Measurements from ENCODE around the gene GBP3.

GBP3 gene

GRCh38 chr1:89041119-89041641 lies 18.5 kb upstream of the GBP3 start:
- TF ChIP-seq CTCF (IDR thresholded peaks at IDR 0.05; ENCODE audit: insufficient read depth, low read length, poor library complexity, severe bottlenecking) (no peak), EZH2phosphoT487 (conservative IDR thresholded peaks at IDR 0.05; ENCODE audit: low read length) (no peak)
- Histone ChIP-seq H3K4me2 (ENCODE audit: low read depth, low read length, poor library complexity, severe bottlenecking) (no peak overlapping the region), H3K9ac (ENCODE audit: low read length) (no peak overlapping the region), H3K27ac (ENCODE audit: low read depth, low read length) (no peak overlapping the region), H3K79me2 (ENCODE audit: insufficient read depth, low read length) (no peaks in the 10 kb centered on the region), H3K36me3 (ENCODE audit: low read length) (no peaks in the 10 kb centered on the region), H3K4me3 (ENCODE audit: insufficient read depth, low read length, poor library complexity, severe bottlenecking) (no peak overlapping the region), H2AFZ (ENCODE audit: low read depth, low read length, severe bottlenecking) (no peak overlapping the region), H4K20me1 (ENCODE audit: low read depth, low read length) (no peaks in the 10 kb centered on the region), H3K27me3 (ENCODE audit: low read length) (no peaks in the 10 kb centered on the region), H3F3A (ENCODE audit: insufficient read depth) (no peaks in the 10 kb centered on the region), H3K9me3 (ENCODE audit: insufficient read depth, low read length) (peaks cover 6% of the 10 kb centered on the region; the same call in 1 of the 2 replicates), H3K9me2 (replicated peaks; ENCODE audit: insufficient read depth, low read length) (0 out of 2 replicates have a peak, but pooled peaks cover 3% of the 10 kb centered on the region)

- no peak overlapping the region for H3K4me2 ChIP-seq (ENCODE audit: low read depth, low read length, poor library complexity, severe bottlenecking)
Observed at GRCh38 chr1:89040315-89040626, 17.6 kb upstream of the GBP3 start.

GRCh38 chr1:89037186-89037585 lies 14.5 kb upstream of the GBP3 start:
- no peaks in the 10 kb centered on the region for H3K36me3 ChIP-seq (ENCODE audit: low read length)
- 0 out of 2 replicates have a peak, but pooled peaks cover 2% of the 10 kb centered on the region for H3K9me2 ChIP-seq (replicated peaks; ENCODE audit: insufficient read depth, low read length)
- H3K4me3 ChIP-seq (ENCODE audit: insufficient read depth, low read length, poor library complexity, severe bottlenecking): no peak overlapping the region
- H2AFZ ChIP-seq (ENCODE audit: low read depth, low read length, severe bottlenecking): no peak overlapping the region
- no peaks in the 10 kb centered on the region for H4K20me1 ChIP-seq (ENCODE audit: low read depth, low read length)
- no peak overlapping the region for H3K4me2 ChIP-seq (ENCODE audit: low read depth, low read length, poor library complexity, severe bottlenecking)
- H3K79me2 ChIP-seq (ENCODE audit: insufficient read depth, low read length): no peaks in the 10 kb centered on the region
- no peak overlapping the region for H3K27ac ChIP-seq (ENCODE audit: low read depth, low read length)
- no peaks in the 10 kb centered on the region for H3K27me3 ChIP-seq (ENCODE audit: low read length)
- no peaks in the 10 kb centered on the region for H3K9me3 ChIP-seq (ENCODE audit: insufficient read depth, low read length)
- TF ChIP-seq EZH2phosphoT487 (conservative IDR thresholded peaks at IDR 0.05; ENCODE audit: low read length) (no peak), CTCF (IDR thresholded peaks at IDR 0.05; ENCODE audit: insufficient read depth, low read length, poor library complexity, severe bottlenecking) (no peak)
- no peaks in the 10 kb centered on the region for H3F3A ChIP-seq (ENCODE audit: insufficient read depth)
- H3K9ac ChIP-seq (ENCODE audit: low read length): no peak overlapping the region

More at GRCh38 chr1:89040315-89040626, 17.6 kb upstream of the GBP3 start:
- H2AFZ ChIP-seq (ENCODE audit: low read depth, low read length, severe bottlenecking): no peak overlapping the region
- H3K27me3 ChIP-seq (ENCODE audit: low read length): no peaks in the 10 kb centered on the region
- H3K27ac ChIP-seq (ENCODE audit: low read depth, low read length): no peak overlapping the region
- H4K20me1 ChIP-seq (ENCODE audit: low read depth, low read length): no peaks in the 10 kb centered on the region
- TF ChIP-seq CTCF (IDR thresholded peaks at IDR 0.05; ENCODE audit: insufficient read depth, low read length, poor library complexity, severe bottlenecking) (no peak), EZH2phosphoT487 (conservative IDR thresholded peaks at IDR 0.05; ENCODE audit: low read length) (no peak)
- no peak overlapping the region for H3K9ac ChIP-seq (ENCODE audit: low read length)
- 0 out of 2 replicates have a peak, but pooled peaks cover 3% of the 10 kb centered on the region for H3K9me2 ChIP-seq (replicated peaks; ENCODE audit: insufficient read depth, low read length)
- H3K36me3 ChIP-seq (ENCODE audit: low read length): no peaks in the 10 kb centered on the region
- no peak overlapping the region for H3K4me3 ChIP-seq (ENCODE audit: insufficient read depth, low read length, poor library complexity, severe bottlenecking)
- H3K79me2 ChIP-seq (ENCODE audit: insufficient read depth, low read length): no peaks in the 10 kb centered on the region
- peaks cover 6% of the 10 kb centered on the region; the same call in 1 of the 2 replicates for H3K9me3 ChIP-seq (ENCODE audit: insufficient read depth, low read length)
- no peaks in the 10 kb centered on the region for H3F3A ChIP-seq (ENCODE audit: insufficient read depth)

All from SU-DHL-6 (cell line).